Lower leg skin (tissue), 4 donors: ENCODE data around the gene MYO1A. TPM values are rescaled to one million over a fixed set of nuclear protein-coding genes. Genes with fewer than 3 reads are reported as not detected.
A peak's percentile ranks its signal among the peaks of the same experiment; 100 is the strongest.
"Not testable (repeated sequence)": the region's sequence is repeated elsewhere in the genome, so short reads cannot be mapped to it uniquely, and the experiment has no call there.

Experiments
- DNase-seq, 2 donors: peaks; one replicate each; pipeline ENCODE4 v3.0.0-alpha.2; 2019; ENCODE audit warnings: low spot score in 2 of 2
- H3K4me3 ChIP-seq: fragments of 200-600 bp; sonication (generic); 2 replicates; pipeline ENCODE4 v1.5.1; 2017; ENCODE audit warnings: mild to moderate bottlenecking, low read depth; ENCODE audit not compliant: poor library complexity, severe bottlenecking
- CTCF ChIP-seq, 3 donors: fragments of 450-650 bp; IDR thresholded peaks; one replicate each; pipeline ENCODE4 v1.5.1; 2016; ENCODE audit warnings: antibody characterized with exemption in 3 of 3, mild to moderate bottlenecking in 3 of 3, moderate library complexity in 2 of 3
- POLR2A ChIP-seq, 2 donors: fragments of 450-650 bp; IDR thresholded peaks; one replicate each; pipeline ENCODE4 v1.6.1; 2016 to 2017; ENCODE audit warnings: antibody characterized with exemption in 2 of 2, mild to moderate bottlenecking in 1 of 2, moderate library complexity in 1 of 2
- WGBS, 2 donors: methylation state at CpG; one replicate each; pipeline ENCODE4 v1.1.5; 2018; 5-methylcytosine and 5-hydroxymethylcytosine counted together
- intact Hi-C: fragments of 100-400 bp; cut with DNase I; formaldehyde crosslinking; loops from one replicate; pipeline ENCODE4 v1.15.0; 2023; ENCODE audit warnings: low total_unique reads
- total RNA-seq, 4 donors: library from RNA; depleted of rRNA; stranded (reverse); fragments of >200 nt; gene quantifications; one replicate each; pipeline ENCODE4 v1.1.0, GENCODE V29; 2016

The MYO1A gene
- total RNA-seq, 4 donors from 2014 or later: 0.30 to 2.0 (median 0.39) TPM; not detected in 1

- TF ChIP-seq CTCF (IDR thresholded peaks at IDR 0.05) (no peak), POLR2A (IDR thresholded peaks at IDR 0.05) (no peak)
- DNase-seq: no peak
- WGBS, 2 donors: 54 to 67% methylated on average over 1 of the region's 1 CpG
- no peak overlapping the region for H3K4me3 ChIP-seq
- intact Hi-C loops: no loop called here
Measured at GRCh38 chr12:57079821-57080220, 29.9 kb upstream of the MYO1A start.

- DNase-seq: peak; percentile 99
- peak within 1 kb of the TSS; percentile 57 for H3K4me3 ChIP-seq
- intact Hi-C loops: no loop called here
- WGBS, 2 donors: 0 to 1% methylated on average over 35 to 38 of the region's 39 CpGs
- no peak for TF ChIP-seq CTCF (IDR thresholded peaks at IDR 0.05)
- TF ChIP-seq POLR2A (IDR thresholded peaks at IDR 0.05): no peak
Measured at GRCh38 chr12:57078519-57079404, 28.8 kb upstream of the MYO1A start, which contains the start of gene NEMP1. Gene NEMP1 (minus strand): TSS chr12:57078791. CDS start chr12:57078745, 46 bp downstream.

- intact Hi-C loops: loop anchor here (2.0 kb wide), 1 partner anchor 109 kb away; no protein-coding TSS in a partner anchor
Measured at GRCh38 chr12:57073566-57074450, 23.9 kb upstream of the MYO1A start.

GRCh38 chr12:57072661-57073060, 22.7 kb upstream of the MYO1A start:
- intact Hi-C loops: loop anchor here (2.0 kb wide), 1 partner anchor 110 kb away; no protein-coding TSS in a partner anchor
- no peak overlapping the region for H3K4me3 ChIP-seq
- DNase-seq: no peak
- no peak for TF ChIP-seq POLR2A (IDR thresholded peaks at IDR 0.05)
- WGBS, 2 donors: 42 to 51% methylated on average over 2 of the region's 2 CpGs

More at GRCh38 chr12:57073566-57074450, 23.9 kb upstream of the MYO1A start:
- DNase-seq, H3K4me3 ChIP-seq: not testable (repeated sequence)
- WGBS, 2 donors: 80 to 82% methylated on average over 6 of the region's 6 CpGs

GRCh38 chr12:57069523-57069922, 19.6 kb upstream of the MYO1A start:
- no peak overlapping the region for H3K4me3 ChIP-seq
- intact Hi-C loops: loop anchor here (5.0 kb wide), 2 partner anchors 43 to 62 kb away; partner anchors contain the start of genes STAT6 and ZBTB39
- TF ChIP-seq CTCF (IDR thresholded peaks at IDR 0.05): peak in 2 of 3 donors; percentile 14 to 86
- TF ChIP-seq POLR2A (IDR thresholded peaks at IDR 0.05): no peak
- 35 to 38% methylated on average over 3 of the region's 3 CpGs for WGBS, 2 donors
- peak in 1 of 2 donors; percentile 76 for DNase-seq

GRCh38 chr12:57066245-57066644, 16.3 kb upstream of the MYO1A start:
- no peak for DNase-seq
- intact Hi-C loops: loop anchor here (5.0 kb wide), 2 partner anchors 46 to 59 kb away; partner anchors contain the start of genes STAT6 and ZBTB39
- no peak overlapping the region for H3K4me3 ChIP-seq
- TF ChIP-seq POLR2A (IDR thresholded peaks at IDR 0.05): no peak
- TF ChIP-seq CTCF (IDR thresholded peaks at IDR 0.05): no peak
- WGBS, 2 donors: 88 to 89% methylated on average over 2 of the region's 2 CpGs
